ENCODE measurements around the gene DFFB.

DFFB gene

GRCh38 chr1:3876716-3877115 is 19.4 kb downstream of the DFFB start:
- DNase-seq, result no peak

- no peak for DNase-seq
Measured at GRCh38 chr1:3879099-3879498, 21.8 kb downstream of the DFFB start.

GRCh38 chr1:3879787-3880428 is 22.6 kb downstream of the DFFB start:
- no peak for DNase-seq

GRCh38 chr1:3880429-3881192 is 23.3 kb downstream of the DFFB start:
- DNase-seq, result no peak

- DNase-seq, result no peak
Measured at GRCh38 chr1:3881193-3881480, 23.9 kb downstream of the DFFB start.

- DNase-seq, result peak; percentile 26 to 59
Measured at GRCh38 chr1:3883194-3883925, 26.1 kb downstream of the DFFB start.

- no peak for DNase-seq
Measured at GRCh38 chr1:3884966-3885365, 27.7 kb downstream of the DFFB start.

- DNase-seq, result no peak
Measured at GRCh38 chr1:3885611-3886010, 28.3 kb downstream of the DFFB start.

GRCh38 chr1:3886106-3886670 is 28.9 kb downstream of the DFFB start:
- DNase-seq, result no peak

- DNase-seq, result no peak
Measured at GRCh38 chr1:3886691-3887090, 29.4 kb downstream of the DFFB start.

- DNase-seq, result no peak
Measured at GRCh38 chr1:3888301-3888700, 31.0 kb downstream of the DFFB start.

GRCh38 chr1:3889936-3890335 is 32.7 kb downstream of the DFFB start:
- DNase-seq, result peak; percentile 29 to 51

GRCh38 chr1:3890389-3891328 is 33.4 kb downstream of the DFFB start:
- DNase-seq, result peak; percentile 26 to 68

GRCh38 chr1:3891329-3891865 is 34.1 kb downstream of the DFFB start:
- DNase-seq, result no peak

GRCh38 chr1:3892748-3893147 is 35.5 kb downstream of the DFFB start:
- DNase-seq, result no peak

- DNase-seq, result no peak
Measured at GRCh38 chr1:3893190-3893589, 35.9 kb downstream of the DFFB start.

GRCh38 chr1:3894626-3895278 is 37.5 kb downstream of the DFFB start:
- DNase-seq, result no peak

- no peak for DNase-seq
Measured at GRCh38 chr1:3895279-3895950, 38.1 kb downstream of the DFFB start.

GRCh38 chr1:3895951-3896325 is 38.7 kb downstream of the DFFB start:
- DNase-seq, result no peak

- no peak for DNase-seq
Measured at GRCh38 chr1:3896396-3897000, 39.2 kb downstream of the DFFB start.

- DNase-seq, result no peak
Measured at GRCh38 chr1:3898475-3898735, 41.1 kb downstream of the DFFB start.
